ENCODE data around the gene DUSP14. TPM values are rescaled to one million over a fixed set of nuclear protein-coding genes. Genes with fewer than 3 reads are reported as not detected.

The DUSP14 gene
- polyA plus RNA-seq, 1 of the 3 experiments (the other 2 are of a cell fraction): 85.8 TPM

GRCh38 chr17:37492167-37492566 lies 2.5 kb downstream of the DUSP14 start:
- Histone ChIP-seq H3K27me3 (ENCODE audit: insufficient read depth) (no peaks in the 10 kb centered on the region), H3K36me3 (replicated peaks in 1 of 2; ENCODE audit: control insufficient read depth in 1 of 2, insufficient read depth in 2 of 2, low read length in 1 of 2) (no peaks in the 10 kb centered on the region), H3F3A (replicated peaks; ENCODE audit: insufficient read depth) (peaks cover 53% of the 10 kb centered on the region), H2AFZ (ENCODE audit: low read depth) (no peak overlapping the region), H3K4me3 (ENCODE audit: low read depth in 2 of 2, low read length in 1 of 2) (peak overlapping the region; percentile 76 to 83; a peak in 3 of 4 replicates), H4K20me1 (ENCODE audit: insufficient read depth) (peaks cover 23% of the 10 kb centered on the region), H3K9me2 (no peaks in the 10 kb centered on the region), H3K79me2 (ENCODE audit: insufficient read depth) (peaks cover 71% of the 10 kb centered on the region), H3K9ac (peak overlapping the region; percentile 85), H3K4me1 (ENCODE audit: control insufficient read depth in 1 of 2, insufficient read depth in 2 of 2, low read depth in 1 of 2, low read length in 1 of 2) (peaks cover 10 to 17% of the 10 kb centered on the region in 2 experiments; a peak in 3 of 4 replicates), H3K4me2 (peak overlapping the region; percentile 86), H3K9me3 (no peaks in the 10 kb centered on the region), H3K27ac (ENCODE audit: low read depth in 2 of 2, low read length in 1 of 2) (peak overlapping the region in 1 of 2 experiments; percentile 91; a peak in 3 of 4 replicates)
- ChIA-PET POLR2A (no interaction called here), CTCF (interaction anchor here (1.1 kb wide), 1 partner anchor 77 kb away, joined by 3 read pairs; no protein-coding TSS in a partner anchor)
- TF ChIP-seq MAX (IDR thresholded peaks at IDR 0.05; ENCODE audit: low read depth) (no peak), POLR2AphosphoS5 (IDR thresholded peaks at IDR 0.05; ENCODE audit: low read depth, low read length) (no peak), SIN3A (IDR thresholded peaks at IDR 0.05; ENCODE audit: borderline replicate concordance, low read depth, low read length) (no peak), GABPA (IDR thresholded peaks at IDR 0.05; ENCODE audit: low read depth) (no peak), ELF1 (IDR thresholded peaks at IDR 0.05) (no peak), USF1 (IDR thresholded peaks at IDR 0.05; ENCODE audit: borderline replicate concordance, low read depth) (no peak), PBX3 (IDR thresholded peaks at IDR 0.05) (no peak), CHD2 (IDR thresholded peaks at IDR 0.05; ENCODE audit: low read length, partially characterized antibody) (no peak), MEF2A (IDR thresholded peaks at IDR 0.05; ENCODE audit: borderline replicate concordance, low read depth) (no peak), ZBTB33 (IDR thresholded peaks at IDR 0.05; ENCODE audit: borderline replicate concordance, low read depth) (no peak), TAF1 (IDR thresholded peaks at IDR 0.05; ENCODE audit: borderline replicate concordance, low read depth, low read length) (no peak)
- DNase-seq: no peak
- WGBS (ENCODE audit: low lambda C conversion rate): 75% methylated on average over 4 of the region's 4 CpGs

GRCh38 chr17:37493249-37494027 lies 3.7 kb downstream of the DUSP14 start:
- CTCF ChIA-PET: interaction anchor here (0.6 kb wide), 1 partner anchor 13 kb away, joined by 4 read pairs; no protein-coding TSS in a partner anchor
- Histone ChIP-seq H3K79me2 (ENCODE audit: insufficient read depth) (peaks cover 84% of the 10 kb centered on the region), H3K27ac (ENCODE audit: low read depth in 2 of 2, low read length in 1 of 2) (peak overlapping the region in 1 of 2 experiments; percentile 91; a peak in 2 of 4 replicates), H2AFZ (ENCODE audit: low read depth) (no peak overlapping the region), H3K9me2 (no peaks in the 10 kb centered on the region), H3K27me3 (ENCODE audit: insufficient read depth) (no peaks in the 10 kb centered on the region), H3F3A (replicated peaks; ENCODE audit: insufficient read depth) (peaks cover 41% of the 10 kb centered on the region), H4K20me1 (ENCODE audit: insufficient read depth) (peaks cover 32% of the 10 kb centered on the region), H3K4me3 (ENCODE audit: low read depth in 2 of 2, low read length in 1 of 2) (no peak overlapping the region; a peak in 1 of 4 replicates), H3K4me1 (ENCODE audit: control insufficient read depth in 1 of 2, insufficient read depth in 2 of 2, low read depth in 1 of 2, low read length in 1 of 2) (peaks cover 7 to 17% of the 10 kb centered on the region in 2 experiments; a peak in 3 of 4 replicates), H3K4me2 (peak overlapping the region; percentile 86), H3K9ac (0 out of 2 replicates have a peak overlapping the region, but pooled peaks have one; percentile 15), H3K9me3 (no peaks in the 10 kb centered on the region), H3K36me3 (replicated peaks in 1 of 2; ENCODE audit: control insufficient read depth in 1 of 2, insufficient read depth in 2 of 2, low read length in 1 of 2) (no peaks in the 10 kb centered on the region)
- DNase-seq: no peak
- WGBS (ENCODE audit: low lambda C conversion rate): 29% methylated on average over 2 of the region's 2 CpGs
- POLR2A ChIA-PET: no interaction called here
- TF ChIP-seq TCF12 (IDR thresholded peaks at IDR 0.05) (peak; percentile 72), FOXM1 (IDR thresholded peaks at IDR 0.05; ENCODE audit: low read depth) (no peak), IRF3 (IDR thresholded peaks at IDR 0.05; ENCODE audit: low read depth, low read length) (no peak), MEF2A (IDR thresholded peaks at IDR 0.05; ENCODE audit: borderline replicate concordance, low read depth) (peak; percentile 50; the same call in 1 of the 2 replicates), USF2 (IDR thresholded peaks at IDR 0.05; ENCODE audit: borderline replicate concordance, low read depth, low read length) (no peak), YY1 (IDR thresholded peaks at IDR 0.05; ENCODE audit: low read depth) (no peak), PBX3 (IDR thresholded peaks at IDR 0.05) (peak; percentile 60), RAD21 (IDR thresholded peaks at IDR 0.05; ENCODE audit: low read length) (no peak), FOSL2 (IDR thresholded peaks at IDR 0.05; ENCODE audit: borderline replicate concordance, low read depth) (peak; percentile 37; the same call in 1 of the 2 replicates)
